Measurements from ENCODE around the gene ADD1.

Gene ADD1

DNA sequence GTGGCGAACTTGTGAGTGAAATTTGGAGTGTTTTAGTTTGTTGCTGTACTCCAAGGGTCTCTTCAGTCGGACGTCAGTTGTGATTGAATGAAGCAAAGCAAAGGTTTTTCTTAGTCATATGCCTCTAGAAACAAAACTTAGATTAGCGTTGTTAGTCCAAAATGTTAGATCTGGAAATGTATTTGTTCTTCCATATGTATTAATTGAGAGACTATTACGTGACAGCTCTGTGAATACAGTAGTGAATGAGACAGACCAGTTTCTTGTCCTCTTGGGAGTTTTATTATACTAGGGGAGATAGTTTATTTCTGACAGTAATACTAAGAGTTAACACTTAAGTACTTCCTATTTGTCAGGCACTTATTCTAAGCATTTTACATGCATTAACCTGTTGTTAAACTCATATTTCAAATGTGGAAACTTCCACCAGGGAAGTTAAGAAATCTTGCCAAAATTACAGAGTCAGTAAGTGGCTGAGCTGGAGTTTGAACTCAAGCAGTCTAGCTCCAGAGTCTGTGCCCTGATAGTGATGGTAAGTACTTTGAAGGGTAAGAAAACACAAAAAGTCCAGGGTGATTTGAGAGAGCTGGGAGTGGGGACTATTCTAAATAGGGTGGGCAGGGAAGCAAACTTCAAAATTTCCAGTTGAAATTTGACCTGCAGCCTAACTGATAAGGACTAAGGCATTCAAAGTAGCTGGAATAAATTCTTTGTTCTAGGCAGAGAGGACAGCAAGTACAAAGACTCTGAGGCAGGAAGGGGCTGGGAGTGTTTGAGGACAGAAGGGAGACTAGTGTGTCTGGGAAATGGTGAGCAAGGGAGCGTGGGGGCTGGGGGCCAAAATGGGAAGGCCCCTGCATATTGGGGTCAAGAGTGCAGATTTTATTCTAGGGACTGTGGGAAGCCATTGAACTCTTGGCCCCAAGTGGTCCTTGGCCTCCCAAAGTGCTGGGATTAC is 17.0 kb downstream of the ADD1 start:
- no peaks in the 10 kb centered on the region for H3K9me3 ChIP-seq (ENCODE audit: insufficient read depth, low read length)
- no peak overlapping the region for H3K4me3 ChIP-seq (ENCODE audit: insufficient read length, low read depth)
- no peak overlapping the region for H3K9ac ChIP-seq (ENCODE audit: insufficient read length, low read depth)
- no peaks in the 10 kb centered on the region for H3K36me3 ChIP-seq (ENCODE audit: insufficient read depth, insufficient read length, low read length)
- TF ChIP-seq SUZ12 (IDR thresholded peaks at IDR 0.05; ENCODE audit: extremely low read depth, insufficient read depth, insufficient read length) (no peak), ZNF274 (IDR thresholded peaks at IDR 0.05; ENCODE audit: low read depth, low read length) (no peak), YY1 (IDR thresholded peaks at IDR 0.05; ENCODE audit: insufficient read depth, insufficient read length) (no peak)
- no peaks in the 10 kb centered on the region for H3K27me3 ChIP-seq (ENCODE audit: insufficient read depth, insufficient read length)
- peaks cover 7% of the 10 kb centered on the region for H3K4me1 ChIP-seq (ENCODE audit: insufficient read depth, insufficient read length)
- no peak for DNase-seq (ENCODE audit: low read depth, low spot score)

- DNase-seq (ENCODE audit: low read depth, low spot score) = no peak
- TF ChIP-seq ZNF274 (IDR thresholded peaks at IDR 0.05; ENCODE audit: low read depth, low read length) (no peak), YY1 (IDR thresholded peaks at IDR 0.05; ENCODE audit: insufficient read depth, insufficient read length) (no peak), SUZ12 (IDR thresholded peaks at IDR 0.05; ENCODE audit: extremely low read depth, insufficient read depth, insufficient read length) (no peak)
- H3K4me1 ChIP-seq (ENCODE audit: insufficient read depth, insufficient read length) = peaks cover 7% of the 10 kb centered on the region
Measured at GRCh38 chr4:2861631-2862436, 18.2 kb downstream of the ADD1 start.

DNA sequence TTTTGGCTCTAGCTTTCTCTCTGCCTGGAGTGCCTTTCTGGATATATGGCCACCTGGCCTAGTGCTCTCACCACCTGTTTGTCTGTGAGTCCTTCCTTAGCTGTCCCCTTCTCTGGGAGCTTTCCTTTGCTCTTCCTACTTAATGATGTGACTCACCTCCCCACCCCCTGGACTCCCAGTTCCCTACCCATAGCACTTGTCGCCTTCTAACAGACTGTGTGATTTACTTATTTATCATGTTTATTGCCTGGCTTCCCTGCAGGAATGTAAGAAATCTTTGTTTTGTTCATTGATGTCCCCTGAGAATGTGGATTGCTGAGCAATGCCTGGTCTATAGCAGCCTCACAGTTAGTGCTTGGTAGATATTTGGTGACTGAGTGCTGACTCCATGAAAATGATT is 18.9 kb downstream of the ADD1 start:
- H3K27me3 ChIP-seq (ENCODE audit: insufficient read depth, insufficient read length) = no peaks in the 10 kb centered on the region
- H3K4me1 ChIP-seq (ENCODE audit: insufficient read depth, insufficient read length) = peaks cover 7% of the 10 kb centered on the region
- H3K9me3 ChIP-seq (ENCODE audit: insufficient read depth, low read length) = no peaks in the 10 kb centered on the region
- no peaks in the 10 kb centered on the region for H3K36me3 ChIP-seq (ENCODE audit: insufficient read depth, insufficient read length, low read length)
- no peak for DNase-seq (ENCODE audit: low read depth, low spot score)
- H3K4me3 ChIP-seq (ENCODE audit: insufficient read length, low read depth) = no peak overlapping the region
- TF ChIP-seq SUZ12 (IDR thresholded peaks at IDR 0.05; ENCODE audit: extremely low read depth, insufficient read depth, insufficient read length) (no peak), YY1 (IDR thresholded peaks at IDR 0.05; ENCODE audit: insufficient read depth, insufficient read length) (no peak), ZNF274 (IDR thresholded peaks at IDR 0.05; ENCODE audit: low read depth, low read length) (no peak)
- no peak overlapping the region for H3K9ac ChIP-seq (ENCODE audit: insufficient read length, low read depth)

More at GRCh38 chr4:2861631-2862436, 18.2 kb downstream of the ADD1 start:
- H3K4me3 ChIP-seq (ENCODE audit: insufficient read length, low read depth) = no peak overlapping the region
- H3K27me3 ChIP-seq (ENCODE audit: insufficient read depth, insufficient read length) = no peaks in the 10 kb centered on the region
- no peaks in the 10 kb centered on the region for H3K9me3 ChIP-seq (ENCODE audit: insufficient read depth, low read length)
- H3K9ac ChIP-seq (ENCODE audit: insufficient read length, low read depth) = no peak overlapping the region
- H3K36me3 ChIP-seq (ENCODE audit: insufficient read depth, insufficient read length, low read length) = no peaks in the 10 kb centered on the region

GRCh38 chr4:2863649-2864048 is 20.0 kb downstream of the ADD1 start:
- no peaks in the 10 kb centered on the region for H3K27me3 ChIP-seq (ENCODE audit: insufficient read depth, insufficient read length)
- no peak overlapping the region for H3K9ac ChIP-seq (ENCODE audit: insufficient read length, low read depth)
- no peaks in the 10 kb centered on the region for H3K9me3 ChIP-seq (ENCODE audit: insufficient read depth, low read length)
- H3K36me3 ChIP-seq (ENCODE audit: insufficient read depth, insufficient read length, low read length) = peaks cover 6% of the 10 kb centered on the region
- DNase-seq (ENCODE audit: low read depth, low spot score) = no peak
- no peak for TF ChIP-seq SUZ12 (IDR thresholded peaks at IDR 0.05; ENCODE audit: extremely low read depth, insufficient read depth, insufficient read length)
- no peak for TF ChIP-seq YY1 (IDR thresholded peaks at IDR 0.05; ENCODE audit: insufficient read depth, insufficient read length)
- H3K4me1 ChIP-seq (ENCODE audit: insufficient read depth, insufficient read length) = peaks cover 13% of the 10 kb centered on the region
- H3K4me3 ChIP-seq (ENCODE audit: insufficient read length, low read depth) = no peak overlapping the region

- TF ChIP-seq YY1 (IDR thresholded peaks at IDR 0.05; ENCODE audit: insufficient read depth, insufficient read length) (no peak), SUZ12 (IDR thresholded peaks at IDR 0.05; ENCODE audit: extremely low read depth, insufficient read depth, insufficient read length) (no peak), ZNF274 (IDR thresholded peaks at IDR 0.05; ENCODE audit: low read depth, low read length) (no peak)
- no peak overlapping the region for H3K4me3 ChIP-seq (ENCODE audit: insufficient read length, low read depth)
- no peaks in the 10 kb centered on the region for H3K9me3 ChIP-seq (ENCODE audit: insufficient read depth, low read length)
- peaks cover 13% of the 10 kb centered on the region for H3K4me1 ChIP-seq (ENCODE audit: insufficient read depth, insufficient read length)
- H3K36me3 ChIP-seq (ENCODE audit: insufficient read depth, insufficient read length, low read length) = peaks cover 12% of the 10 kb centered on the region
- H3K27me3 ChIP-seq (ENCODE audit: insufficient read depth, insufficient read length) = no peaks in the 10 kb centered on the region
- no peak for DNase-seq (ENCODE audit: low read depth, low spot score)
- H3K9ac ChIP-seq (ENCODE audit: insufficient read length, low read depth) = no peak overlapping the region
Measured at GRCh38 chr4:2865196-2865780, 21.6 kb downstream of the ADD1 start.

DNA sequence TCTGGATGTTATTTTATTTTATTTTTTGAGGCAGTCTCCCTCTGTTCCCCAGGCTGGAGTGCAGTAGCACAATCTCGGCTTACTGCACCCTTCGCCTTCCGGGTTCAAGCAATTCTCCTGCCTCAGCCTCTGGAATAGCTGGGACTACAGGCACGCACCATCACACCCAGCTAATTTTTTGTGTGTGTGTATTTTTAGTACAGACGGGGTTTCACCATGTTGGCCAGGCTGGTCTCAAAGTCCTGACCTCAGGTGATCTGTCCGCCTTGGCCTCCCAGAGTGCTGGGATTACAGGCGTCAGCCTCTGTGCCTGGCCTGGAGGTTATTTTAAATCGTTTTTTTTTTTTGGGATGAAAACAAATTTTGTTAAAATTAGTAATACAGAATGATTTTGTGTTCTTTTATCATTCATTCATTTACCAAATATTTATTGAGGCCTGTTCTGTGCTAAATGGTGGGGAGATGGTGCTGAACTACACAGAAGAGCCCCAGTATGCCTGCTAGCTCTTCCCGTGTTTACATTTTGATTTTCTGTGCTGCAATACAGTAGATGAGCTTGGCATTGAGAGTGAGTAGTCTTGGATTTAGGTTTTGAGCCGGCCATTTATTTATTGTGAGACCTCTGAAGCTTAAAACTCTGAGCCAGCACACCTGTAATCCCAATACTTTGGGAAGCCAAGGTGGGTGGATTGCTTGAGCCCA is 22.7 kb downstream of the ADD1 start:
- H3K9ac ChIP-seq (ENCODE audit: insufficient read length, low read depth) = no peak overlapping the region
- peaks cover 12% of the 10 kb centered on the region for H3K36me3 ChIP-seq (ENCODE audit: insufficient read depth, insufficient read length, low read length)
- H3K27me3 ChIP-seq (ENCODE audit: insufficient read depth, insufficient read length) = no peaks in the 10 kb centered on the region
- H3K4me1 ChIP-seq (ENCODE audit: insufficient read depth, insufficient read length) = peaks cover 13% of the 10 kb centered on the region
- no peak for DNase-seq (ENCODE audit: low read depth, low spot score)
- H3K9me3 ChIP-seq (ENCODE audit: insufficient read depth, low read length) = no peaks in the 10 kb centered on the region
- H3K4me3 ChIP-seq (ENCODE audit: insufficient read length, low read depth) = no peak overlapping the region
- TF ChIP-seq YY1 (IDR thresholded peaks at IDR 0.05; ENCODE audit: insufficient read depth, insufficient read length) (no peak), ZNF274 (IDR thresholded peaks at IDR 0.05; ENCODE audit: low read depth, low read length) (no peak), SUZ12 (IDR thresholded peaks at IDR 0.05; ENCODE audit: extremely low read depth, insufficient read depth, insufficient read length) (no peak)

Measured in NT2/D1 (cell line).